Caco-2 (cell line): ENCODE data around the gene VPS35. TPM values are rescaled to one million over a fixed set of nuclear protein-coding genes. Genes with fewer than 3 reads are reported as not detected.

Experiments
- Bru-seq: library from RNA; stranded (reverse); fragments of 400-500 nt; gene quantifications from one replicate; lab custom pipeline; 2021; lab: Mats Ljungman, UMichigan
- BruChase-seq, 2 experiments: library from RNA; stranded (reverse); fragments of 400-500 nt; gene quantifications; one replicate each; lab custom pipeline; 2021; lab: Mats Ljungman, UMichigan
- BruUV-seq: library from RNA; stranded (reverse); fragments of 400-500 nt; replicated peaks from 2 replicates; lab custom pipeline; 2021; lab: Mats Ljungman, UMichigan
- CTCF ChIA-PET: fragments of 300-600 bp; sonication (Branson Sonifier 250); formaldehyde crosslinking; loops from one replicate; lab custom pipeline; 2022; ENCODE audit warnings: antibody characterized with exemption; lab: Charles Lee
- POLR2A ChIA-PET: fragments of 300-600 bp; sonication (Branson Sonifier 250); formaldehyde crosslinking; loops from one replicate; lab custom pipeline; 2022; ENCODE audit warnings: antibody characterized with exemption; lab: Charles Lee
- DNase-seq, 2 experiments: peaks; one replicate each; pipeline versions ENCODE4 v3.0.0 to v3.0.0-alpha.2; 2020 to 2022
- H3K27me3 ChIP-seq: replicated peaks from 2 replicates; pipeline ENCODE4 v1.6.0; 2011; ENCODE audit warnings: low read length; ENCODE audit not compliant: control insufficient read depth, insufficient read depth
- H3K36me3 ChIP-seq: 2 replicates; pipeline ENCODE4 v1.5.1; 2011; ENCODE audit warnings: low read length; ENCODE audit not compliant: control insufficient read depth, insufficient read depth
- H3K4me1 ChIP-seq: fragments of 250-450 bp; sonication (Bioruptor Pico); 2 replicates; pipeline ENCODE4 v1.5.1; 2020; ENCODE audit warnings: mild to moderate bottlenecking
- H3K4me3 ChIP-seq: 2 replicates; pipeline ENCODE4 v1.5.1; 2011; ENCODE audit warnings: low read depth, mild to moderate bottlenecking, control low read depth, low read length
- H3K9me3 ChIP-seq: fragments of 250-450 bp; sonication (Bioruptor Pico); 2 replicates; pipeline ENCODE4 v1.5.1; 2020; ENCODE audit warnings: mild to moderate bottlenecking, moderate library complexity
- H3K27ac Mint-ChIP-seq: one replicate; pipeline ENCODE4 v1.8.0; 2022; ENCODE audit warnings: mixed read lengths; ENCODE audit not compliant: unreplicated experiment
- H3K27me3 Mint-ChIP-seq: one replicate; pipeline ENCODE4 v1.8.0; 2022; ENCODE audit warnings: mixed read lengths; ENCODE audit not compliant: insufficient read depth, unreplicated experiment
- H3K36me3 Mint-ChIP-seq: one replicate; pipeline ENCODE4 v1.8.0; 2022; ENCODE audit warnings: mild to moderate bottlenecking, mixed read lengths; ENCODE audit not compliant: insufficient read depth, unreplicated experiment
- H3K4me1 Mint-ChIP-seq: one replicate; pipeline ENCODE4 v1.8.0; 2022; ENCODE audit warnings: low read depth, mixed read lengths; ENCODE audit not compliant: unreplicated experiment
- H3K4me3 Mint-ChIP-seq: one replicate; pipeline ENCODE4 v1.8.0; 2022; ENCODE audit warnings: mild to moderate bottlenecking, moderate library complexity, mixed read lengths; ENCODE audit not compliant: unreplicated experiment
- H3K9me3 Mint-ChIP-seq: one replicate; pipeline ENCODE4 v1.8.0; 2022; ENCODE audit warnings: mixed read lengths; ENCODE audit not compliant: unreplicated experiment
- intact Hi-C: fragments of 100-400 bp; cut with micrococcal nuclease; formaldehyde crosslinking; loops from one replicate; pipeline ENCODE4 v1.10.0; 2022; ENCODE audit not compliant: unreplicated experiment
- long read RNA-seq: library from polyadenylated mRNA; stranded (forward); transcript quantifications from one replicate; pipeline ENCODE4 v2.0.0, GENCODE V29; 2022
- total RNA-seq: library from RNA; stranded (reverse); gene quantifications from 2 replicates; pipeline ENCODE4 v1.2.3, GENCODE V29; 2022
- TF ChIP-seq, protein P1 (sequence below), 2 experiments: fragments of 200-600 bp in 1 of 2; IDR thresholded peaks; 1 replicate in 1 of 2; 2 replicates in 1 of 2; pipeline versions ENCODE4 v1.5.1 to v1.8.0; 2011 to 2022; ENCODE audit warnings: antibody characterized with exemption in 1 of 2, control low read depth in 1 of 2, inconsistent platforms in 1 of 2, low read depth in 1 of 2, low read length in 1 of 2, mild to moderate bottlenecking in 1 of 2, moderate library complexity in 1 of 2; ENCODE audit not compliant: insufficient read depth in 1 of 2, severe bottlenecking in 1 of 2, unreplicated experiment in 1 of 2

Gene VPS35
- 120 and 135 TPM in 2 replicates for total RNA-seq
- percentile 91 among the genes with signal in this experiment for Bru-seq, nascent RNA
- percentile 93 among the genes with signal in this experiment for BruChase-seq, experiment 1, labeled RNA remaining after a 2-hour chase
- percentile 96 among the genes with signal in this experiment for BruChase-seq, experiment 2, labeled RNA remaining after a 6-hour chase
- long read RNA-seq, full-length matches to known transcripts, result 178 of 246 reads
- long read RNA-seq, partial matches to known transcripts, result 29 of 246 reads
- long read RNA-seq, other reads (novel, unspliced or antisense), result 39 of 246 reads

DNA sequence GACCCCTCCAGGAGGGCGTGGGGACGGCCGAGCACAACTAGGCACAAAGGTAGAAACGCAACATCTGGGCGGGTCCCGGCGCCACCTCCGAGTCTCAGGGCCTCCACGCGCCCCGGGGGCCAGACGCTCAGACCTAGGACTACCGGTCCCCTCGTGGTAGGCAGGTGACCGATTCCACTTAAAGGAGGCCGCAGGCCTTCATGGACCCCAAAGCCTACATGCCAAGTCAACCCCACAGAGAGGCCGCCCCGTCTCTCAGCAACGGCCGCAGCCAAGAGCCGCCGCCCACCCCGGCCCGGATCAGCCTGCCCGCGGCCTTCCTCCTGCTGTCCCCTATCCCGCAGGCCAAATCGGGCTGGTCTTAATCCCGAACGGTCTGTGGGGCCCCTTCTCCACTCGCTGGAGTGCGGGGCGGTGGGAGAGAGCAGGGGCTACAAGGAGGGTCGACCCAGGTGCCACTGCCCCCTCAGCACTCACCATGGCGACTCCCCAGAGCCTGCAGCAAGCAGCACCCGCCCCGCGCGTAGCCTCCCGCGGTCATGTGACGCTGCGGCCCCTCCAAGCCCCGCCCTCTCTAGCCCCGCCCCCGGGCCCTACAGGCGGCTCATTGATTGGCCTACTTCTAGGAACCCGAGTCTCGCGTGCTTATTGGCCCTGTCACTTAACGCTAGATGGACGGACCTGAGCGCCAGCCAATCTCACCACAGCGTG lies at the start of gene VPS35:
Gene VPS35, minus strand, starts transcription at position 525 of the 711 bp plus-strand sequence. Its CDS starts 45 bp downstream, at position 480.
- ChIA-PET POLR2A (interaction anchor here (1.7 kb wide), 1 partner anchor 101 kb away, joined by 8 read pairs; no protein-coding TSS in a partner anchor), CTCF (interaction anchor here (1.0 to 1.6 kb wide), 3 partner anchors 15 to 113 kb away, joined by 4 to 10 read pairs (median 5); no protein-coding TSS in a partner anchor)
- H3K27me3 Mint-ChIP-seq, result no peaks in the 10 kb centered on the region
- peak within 1 kb of the TSS; percentile 71 for H3K4me3 ChIP-seq
- TF ChIP-seq, protein P1, sequence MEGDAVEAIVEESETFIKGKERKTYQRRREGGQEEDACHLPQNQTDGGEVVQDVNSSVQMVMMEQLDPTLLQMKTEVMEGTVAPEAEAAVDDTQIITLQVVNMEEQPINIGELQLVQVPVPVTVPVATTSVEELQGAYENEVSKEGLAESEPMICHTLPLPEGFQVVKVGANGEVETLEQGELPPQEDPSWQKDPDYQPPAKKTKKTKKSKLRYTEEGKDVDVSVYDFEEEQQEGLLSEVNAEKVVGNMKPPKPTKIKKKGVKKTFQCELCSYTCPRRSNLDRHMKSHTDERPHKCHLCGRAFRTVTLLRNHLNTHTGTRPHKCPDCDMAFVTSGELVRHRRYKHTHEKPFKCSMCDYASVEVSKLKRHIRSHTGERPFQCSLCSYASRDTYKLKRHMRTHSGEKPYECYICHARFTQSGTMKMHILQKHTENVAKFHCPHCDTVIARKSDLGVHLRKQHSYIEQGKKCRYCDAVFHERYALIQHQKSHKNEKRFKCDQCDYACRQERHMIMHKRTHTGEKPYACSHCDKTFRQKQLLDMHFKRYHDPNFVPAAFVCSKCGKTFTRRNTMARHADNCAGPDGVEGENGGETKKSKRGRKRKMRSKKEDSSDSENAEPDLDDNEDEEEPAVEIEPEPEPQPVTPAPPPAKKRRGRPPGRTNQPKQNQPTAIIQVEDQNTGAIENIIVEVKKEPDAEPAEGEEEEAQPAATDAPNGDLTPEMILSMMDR (IDR thresholded peaks at IDR 0.05; ENCODE audit: insufficient read depth in 1 of 2, low read depth in 1 of 2, low read length in 1 of 2, severe bottlenecking in 1 of 2, unreplicated experiment in 1 of 2), result peak in 1 of 2 experiments; percentile 63
- H3K9me3 ChIP-seq, result no peaks in the 10 kb centered on the region
- H3K4me1 ChIP-seq, result peaks cover 48% of the 10 kb centered on the region
- no peaks in the 10 kb centered on the region for H3K36me3 ChIP-seq
- intact Hi-C loops, result loop anchor here (1.0 to 5.0 kb wide), 3 partner anchors 59 to 113 kb away; partner anchors contain the start of gene MYLK3
- peaks cover 28% of the 10 kb centered on the region for H3K36me3 Mint-ChIP-seq
- H3K9me3 Mint-ChIP-seq, result no peaks in the 10 kb centered on the region
- peaks cover 34% of the 10 kb centered on the region for H3K4me1 Mint-ChIP-seq
- no peak within 1 kb of the TSS for H3K27ac Mint-ChIP-seq
- no peaks in the 10 kb centered on the region for H3K27me3 ChIP-seq
- peak; percentile 99 for DNase-seq
- no peak within 1 kb of the TSS for H3K4me3 Mint-ChIP-seq
- BruUV-seq, result no TSS peak

- Mint-ChIP-seq H3K9me3 (no peaks in the 10 kb centered on the region), H3K27me3 (no peaks in the 10 kb centered on the region), H3K27ac (no peak overlapping the region), H3K4me3 (no peak overlapping the region), H3K4me1 (peaks cover 4% of the 10 kb centered on the region), H3K36me3 (no peaks in the 10 kb centered on the region)
- TF ChIP-seq, protein P1 (IDR thresholded peaks at IDR 0.05; ENCODE audit: insufficient read depth in 1 of 2, low read depth in 1 of 2, low read length in 1 of 2, severe bottlenecking in 1 of 2, unreplicated experiment in 1 of 2), result no peak
- CTCF ChIA-PET, result no interaction called here
- Histone ChIP-seq H3K9me3 (no peaks in the 10 kb centered on the region), H3K4me3 (no peak overlapping the region), H3K27me3 (no peaks in the 10 kb centered on the region), H3K36me3 (no peaks in the 10 kb centered on the region), H3K4me1 (peaks cover 3% of the 10 kb centered on the region; the same call in 1 of the 2 replicates)
- intact Hi-C loops, result no loop called here
- BruUV-seq, result no TSS peak
- no peak for DNase-seq
- POLR2A ChIA-PET, result no interaction called here
Observed at GRCh38 chr16:46737621-46738214, 48.7 kb upstream of the VPS35 start.

- DNase-seq, result no peak
- Histone ChIP-seq H3K4me1 (no peaks in the 10 kb centered on the region), H3K4me3 (no peak overlapping the region), H3K36me3 (no peaks in the 10 kb centered on the region), H3K9me3 (no peaks in the 10 kb centered on the region), H3K27me3 (no peaks in the 10 kb centered on the region)
- Mint-ChIP-seq H3K27me3 (no peaks in the 10 kb centered on the region), H3K4me3 (no peak overlapping the region), H3K4me1 (no peaks in the 10 kb centered on the region), H3K9me3 (no peaks in the 10 kb centered on the region), H3K27ac (no peak overlapping the region), H3K36me3 (no peaks in the 10 kb centered on the region)
- ChIA-PET CTCF (no interaction called here), POLR2A (no interaction called here)
- no TSS peak for BruUV-seq
- TF ChIP-seq, protein P1 (IDR thresholded peaks at IDR 0.05; ENCODE audit: insufficient read depth in 1 of 2, low read depth in 1 of 2, low read length in 1 of 2, severe bottlenecking in 1 of 2, unreplicated experiment in 1 of 2), result no peak
- intact Hi-C loops, result no loop called here
Observed at GRCh38 chr16:46736695-46737094, 47.7 kb upstream of the VPS35 start.
